RWPE2 (cell line): ENCODE data around the gene SP100.

ENCODE experiments used
- ATAC-seq: fragments of 200-7000 bp; cut with Tn5 transposase; 3 replicates; pipeline ENCODE4 v1.9.1; 2021; ENCODE audit warnings: low read depth
- DNase-seq: peaks from one replicate; pipeline ENCODE4 v3.0.0-alpha.2; 2020; ENCODE audit warnings: low spot score
- H3K27ac ChIP-seq: fragments of 450-650 bp; 2 replicates; pipeline ENCODE4 v1.5.1; 2017; ENCODE audit warnings: mild to moderate bottlenecking; ENCODE audit not compliant: poor library complexity, severe bottlenecking
- H3K27me3 ChIP-seq: fragments of 250-450 bp; sonication (Bioruptor Pico); 2 replicates; pipeline ENCODE4 v1.5.1; 2021; ENCODE audit warnings: mild to moderate bottlenecking, moderate library complexity; ENCODE audit not compliant: insufficient read depth, poor library complexity, severe bottlenecking
- H3K36me3 ChIP-seq: fragments of 250-450 bp; sonication (Bioruptor Pico); 2 replicates; pipeline ENCODE4 v1.5.1; 2020; ENCODE audit warnings: low read depth, mild to moderate bottlenecking, moderate library complexity
- H3K4me1 ChIP-seq: fragments of 250-450 bp; sonication (Bioruptor Pico); 2 replicates; pipeline ENCODE4 v1.5.1; 2021; ENCODE audit warnings: mild to moderate bottlenecking, moderate library complexity; ENCODE audit not compliant: insufficient read depth, poor library complexity, severe bottlenecking
- H3K4me3 ChIP-seq: fragments of 250-450 bp; sonication (Bioruptor Pico); 2 replicates; pipeline ENCODE4 v1.5.1; 2021; ENCODE audit warnings: mild to moderate bottlenecking, moderate library complexity; ENCODE audit not compliant: severe bottlenecking
- H3K9me3 ChIP-seq: fragments of 250-450 bp; sonication (Bioruptor Pico); 2 replicates; pipeline ENCODE4 v1.5.1; 2021; ENCODE audit warnings: mild to moderate bottlenecking, moderate library complexity; ENCODE audit not compliant: severe bottlenecking
- TF ChIP-seq, protein P1 (sequence below): fragments of 450-650 bp; IDR thresholded peaks from one replicate; pipeline ENCODE4 v1.5.1; 2017; ENCODE audit warnings: mild to moderate bottlenecking, moderate library complexity; ENCODE audit not compliant: poor library complexity, severe bottlenecking

SP100 gene

DNA sequence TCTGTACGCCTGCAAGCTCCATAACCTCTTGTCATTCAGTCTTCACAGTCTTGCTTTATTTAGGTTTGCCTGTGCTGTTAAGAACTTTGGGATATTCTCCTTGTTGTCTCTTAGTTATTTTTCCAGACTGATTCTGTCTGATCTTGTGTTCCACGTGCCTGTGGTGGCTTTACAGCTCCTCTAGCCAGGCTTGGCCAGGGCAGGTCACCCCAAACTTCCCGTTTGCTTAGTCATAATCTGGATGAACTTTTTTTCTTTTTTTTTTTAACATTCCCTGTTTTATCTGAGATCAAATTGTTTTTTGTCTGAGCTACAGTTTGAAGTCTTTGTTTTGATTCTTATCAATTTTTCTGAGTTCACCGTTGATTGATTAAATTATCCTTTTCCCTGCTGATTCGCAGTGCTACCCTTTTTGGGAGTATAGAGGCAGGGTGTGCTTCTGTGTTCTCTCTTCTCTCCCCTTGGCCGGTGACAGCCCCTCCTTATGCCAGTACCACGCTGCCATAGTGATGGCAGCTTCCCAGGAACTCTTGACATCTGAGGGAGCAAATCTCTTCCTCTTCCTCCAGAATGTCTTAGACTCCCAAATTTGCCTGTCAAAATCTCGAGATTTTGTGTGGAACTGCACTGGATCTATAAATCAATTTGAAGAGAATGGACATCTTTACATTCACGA is 2.5 kb downstream of the SP100 start:
- Histone ChIP-seq H3K9me3 (no peaks in the 10 kb centered on the region), H3K27ac (peak overlapping the region; percentile 89), H3K27me3 (no peaks in the 10 kb centered on the region), H3K36me3 (peaks cover 18% of the 10 kb centered on the region; the same call in 1 of the 2 replicates), H3K4me3 (peak overlapping the region; percentile 39), H3K4me1 (peaks cover 40% of the 10 kb centered on the region)
- no peak for DNase-seq
- ATAC-seq = no peak
- TF ChIP-seq, protein P1, sequence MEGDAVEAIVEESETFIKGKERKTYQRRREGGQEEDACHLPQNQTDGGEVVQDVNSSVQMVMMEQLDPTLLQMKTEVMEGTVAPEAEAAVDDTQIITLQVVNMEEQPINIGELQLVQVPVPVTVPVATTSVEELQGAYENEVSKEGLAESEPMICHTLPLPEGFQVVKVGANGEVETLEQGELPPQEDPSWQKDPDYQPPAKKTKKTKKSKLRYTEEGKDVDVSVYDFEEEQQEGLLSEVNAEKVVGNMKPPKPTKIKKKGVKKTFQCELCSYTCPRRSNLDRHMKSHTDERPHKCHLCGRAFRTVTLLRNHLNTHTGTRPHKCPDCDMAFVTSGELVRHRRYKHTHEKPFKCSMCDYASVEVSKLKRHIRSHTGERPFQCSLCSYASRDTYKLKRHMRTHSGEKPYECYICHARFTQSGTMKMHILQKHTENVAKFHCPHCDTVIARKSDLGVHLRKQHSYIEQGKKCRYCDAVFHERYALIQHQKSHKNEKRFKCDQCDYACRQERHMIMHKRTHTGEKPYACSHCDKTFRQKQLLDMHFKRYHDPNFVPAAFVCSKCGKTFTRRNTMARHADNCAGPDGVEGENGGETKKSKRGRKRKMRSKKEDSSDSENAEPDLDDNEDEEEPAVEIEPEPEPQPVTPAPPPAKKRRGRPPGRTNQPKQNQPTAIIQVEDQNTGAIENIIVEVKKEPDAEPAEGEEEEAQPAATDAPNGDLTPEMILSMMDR = no peak

DNA sequence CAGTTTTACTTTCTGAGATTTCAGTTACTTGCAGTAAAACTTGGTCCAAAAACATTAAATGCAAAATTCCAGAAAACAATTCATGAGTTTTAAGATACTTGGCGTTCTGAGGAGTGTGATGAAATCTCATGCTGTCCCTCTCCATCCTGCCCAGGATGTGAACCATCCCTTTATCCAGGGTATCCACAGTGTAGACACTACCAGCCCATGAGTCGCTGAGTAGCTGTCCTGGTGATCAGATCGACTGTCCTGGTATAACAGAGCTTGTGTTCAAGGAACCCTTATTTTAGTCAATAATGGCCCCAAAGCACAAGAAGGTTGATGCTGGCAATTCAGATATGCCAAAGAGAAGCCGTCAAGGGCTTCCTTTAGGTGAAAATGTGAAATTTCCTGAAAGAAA is 3.2 kb downstream of the SP100 start:
- TF ChIP-seq, protein P1 = no peak
- no peak overlapping the region for H3K4me3 ChIP-seq
- no peak for ATAC-seq

DNA sequence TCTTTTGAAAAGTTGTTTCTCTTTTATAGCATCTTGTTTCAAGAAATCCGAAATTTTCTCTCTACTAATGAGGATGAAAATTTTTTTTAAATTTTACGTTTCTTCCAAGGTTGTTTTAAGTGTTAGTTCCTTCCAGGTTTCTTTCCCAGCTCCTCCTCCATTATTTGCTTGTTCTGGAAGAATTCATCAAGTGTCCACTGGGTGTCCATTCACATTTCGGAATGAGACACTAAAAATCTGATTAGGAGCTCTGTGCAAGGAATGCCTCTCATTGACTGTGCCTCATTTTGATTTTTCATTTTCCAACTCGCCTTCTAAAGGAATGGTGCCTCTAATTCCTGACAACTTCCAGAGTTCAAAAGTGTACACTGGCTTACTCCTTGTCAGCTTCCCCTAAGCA is 6.1 kb downstream of the SP100 start:
- peaks cover 28% of the 10 kb centered on the region for H3K36me3 ChIP-seq

More for the DNA sequence above, 3.2 kb downstream of the SP100 start:
- H3K27me3 ChIP-seq = no peaks in the 10 kb centered on the region
- H3K9me3 ChIP-seq = no peaks in the 10 kb centered on the region
- DNase-seq = no peak
- peaks cover 45% of the 10 kb centered on the region for H3K4me1 ChIP-seq
- no peak overlapping the region for H3K27ac ChIP-seq
- H3K36me3 ChIP-seq = peaks cover 20% of the 10 kb centered on the region; the same call in 1 of the 2 replicates

DNA sequence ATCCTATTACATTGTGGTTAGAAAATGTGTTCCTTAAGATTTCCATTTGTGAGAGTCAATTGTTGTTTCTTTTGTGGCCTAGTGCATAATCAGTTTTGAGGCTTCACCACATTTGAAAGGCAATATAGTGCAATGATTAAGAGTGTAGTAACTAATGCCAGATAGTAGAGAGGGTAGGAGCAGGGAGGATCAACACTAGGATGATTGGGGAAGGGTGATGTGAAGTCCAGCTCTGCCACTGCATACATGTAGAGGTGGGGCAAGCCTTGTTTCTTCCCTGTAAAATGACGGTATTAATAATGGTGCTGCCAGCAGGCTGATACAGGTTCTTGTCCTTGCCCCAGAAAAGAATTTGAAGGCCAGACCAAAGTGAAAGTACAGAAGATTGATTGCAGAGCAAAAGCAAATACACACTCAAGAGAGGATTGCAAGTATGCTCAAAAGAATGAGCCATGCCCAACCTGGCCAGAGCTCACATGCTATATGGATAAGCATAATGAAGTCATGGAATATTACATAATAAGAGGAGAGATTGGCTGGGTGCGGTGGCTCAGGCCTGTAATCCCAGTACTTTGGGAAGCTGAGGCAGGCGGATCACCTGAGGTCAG is 8.0 kb downstream of the SP100 start:
- no peak for DNase-seq
- H3K36me3 ChIP-seq = peaks cover 37% of the 10 kb centered on the region
- no peaks in the 10 kb centered on the region for H3K27me3 ChIP-seq
- peaks cover 31% of the 10 kb centered on the region for H3K4me1 ChIP-seq
- ATAC-seq = peak; percentile 73
- TF ChIP-seq, protein P1 = no peak
- H3K27ac ChIP-seq = peak overlapping the region; percentile 12
- H3K4me3 ChIP-seq = no peak overlapping the region
- peaks cover 2% of the 10 kb centered on the region for H3K9me3 ChIP-seq

More for the DNA sequence above, 6.1 kb downstream of the SP100 start:
- Histone ChIP-seq H3K4me3 (no peak overlapping the region), H3K27ac (no peak overlapping the region), H3K4me1 (peaks cover 49% of the 10 kb centered on the region), H3K9me3 (no peaks in the 10 kb centered on the region), H3K27me3 (no peaks in the 10 kb centered on the region)
- DNase-seq = no peak
- no peak for ATAC-seq
- TF ChIP-seq, protein P1 = no peak

DNA sequence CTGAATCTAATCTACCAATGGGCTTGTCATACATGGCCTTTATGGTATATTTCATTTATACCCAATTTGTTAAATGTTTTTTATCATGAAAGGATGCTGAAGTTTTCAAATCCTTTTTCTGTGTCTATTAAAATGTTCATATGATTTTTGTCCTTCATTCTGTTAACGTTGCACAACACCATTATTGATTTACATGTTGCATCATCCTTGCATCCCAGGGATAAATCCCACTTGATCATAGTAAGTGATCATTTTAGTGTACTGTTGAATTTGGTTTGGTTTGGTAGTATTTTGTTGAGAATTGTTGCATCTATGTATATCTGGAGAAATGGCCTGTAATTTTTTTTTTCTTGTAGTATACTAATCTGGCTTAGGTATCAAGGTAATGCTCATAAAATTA is 9.4 kb downstream of the SP100 start:
- ATAC-seq (no peak), DNase-seq (no peak)
- Histone ChIP-seq H3K36me3 (peaks cover 43% of the 10 kb centered on the region), H3K27ac (no peak overlapping the region), H3K4me3 (no peak overlapping the region), H3K9me3 (peaks cover 8% of the 10 kb centered on the region), H3K4me1 (peaks cover 19% of the 10 kb centered on the region), H3K27me3 (no peaks in the 10 kb centered on the region)
- TF ChIP-seq, protein P1 = no peak
